ENCODE results near the gene ZBTB20. TPM values are rescaled to one million over a fixed set of nuclear protein-coding genes. Genes with fewer than 3 reads are reported as not detected.

ZBTB20 gene
- total RNA-seq, 1 donor from 2014 or later, result 13.9 TPM

- no peak for DNase-seq (ENCODE audit: low read depth in 2 of 2)
These were observed 216.9 kb downstream of the ZBTB20 start for GRCh38 chr3:114929971-114930732.

GRCh38 chr3:114928989-114929640 lies 218.0 kb downstream of the ZBTB20 start:
- DNase-seq (ENCODE audit: low read depth in 2 of 2), result no peak

- DNase-seq (ENCODE audit: low read depth in 2 of 2), result no peak
These were observed 242.5 kb downstream of the ZBTB20 start for GRCh38 chr3:114904633-114905032.

GRCh38 chr3:114903213-114903612 lies 243.9 kb downstream of the ZBTB20 start:
- no peak for DNase-seq (ENCODE audit: low read depth in 2 of 2)

- peak; percentile 4 to 22 for DNase-seq (ENCODE audit: low read depth in 2 of 2)
These were observed 244.4 kb downstream of the ZBTB20 start for GRCh38 chr3:114902691-114903101.

GRCh38 chr3:114900908-114901307 lies 246.2 kb downstream of the ZBTB20 start:
- DNase-seq (ENCODE audit: low read depth in 2 of 2), result peak in 1 of 2 donors; percentile 5

GRCh38 chr3:114899186-114899931 lies 247.7 kb downstream of the ZBTB20 start:
- DNase-seq (ENCODE audit: low read depth in 2 of 2), result no peak

GRCh38 chr3:114896978-114897377 lies 250.1 kb downstream of the ZBTB20 start:
- DNase-seq (ENCODE audit: low read depth in 2 of 2), result no peak

- no peak for DNase-seq (ENCODE audit: low read depth in 2 of 2)
These were observed 253.7 kb downstream of the ZBTB20 start for GRCh38 chr3:114893361-114893760.

GRCh38 chr3:114892880-114893279 lies 254.2 kb downstream of the ZBTB20 start:
- DNase-seq (ENCODE audit: low read depth in 2 of 2), result no peak

- no peak for DNase-seq (ENCODE audit: low read depth in 2 of 2)
These were observed 254.8 kb downstream of the ZBTB20 start for GRCh38 chr3:114892131-114892879.

GRCh38 chr3:114887806-114888205 lies 259.3 kb downstream of the ZBTB20 start:
- DNase-seq (ENCODE audit: low read depth in 2 of 2), result no peak

- no peak for DNase-seq (ENCODE audit: low read depth in 2 of 2)
These were observed 260.2 kb downstream of the ZBTB20 start for GRCh38 chr3:114886905-114887304.

GRCh38 chr3:114884213-114884923 lies 262.7 kb downstream of the ZBTB20 start:
- DNase-seq (ENCODE audit: low read depth in 2 of 2), result no peak

- DNase-seq (ENCODE audit: low read depth in 2 of 2), result no peak
These were observed 267.0 kb downstream of the ZBTB20 start for GRCh38 chr3:114880078-114880477.

GRCh38 chr3:114879059-114880031 lies 267.7 kb downstream of the ZBTB20 start:
- peak in 1 of 2 donors; percentile 71 for DNase-seq (ENCODE audit: low read depth in 2 of 2)

GRCh38 chr3:114878114-114878839 lies 268.8 kb downstream of the ZBTB20 start:
- DNase-seq (ENCODE audit: low read depth in 2 of 2), result peak in 1 of 2 donors; percentile 26

GRCh38 chr3:114877378-114878113 lies 269.5 kb downstream of the ZBTB20 start:
- no peak for DNase-seq (ENCODE audit: low read depth in 2 of 2)
